Cardiac muscle cell (in vitro differentiated cells and primary cell): Measurements from ENCODE around the gene DNAH5. TPM values are rescaled to one million over a fixed set of nuclear protein-coding genes. Genes with fewer than 3 reads are reported as not detected.

Experiments
- DNase-seq, 2 donors: peaks; one replicate each; pipeline versions ENCODE4 v3.0.0 to v3.0.0-alpha.2; 2010 to 2017; ENCODE audit warnings: low read depth in 1 of 2, low spot score in 1 of 2
- H3K27ac ChIP-seq: fragments of 200-600 bp; sonication (generic); 2 replicates; pipeline ENCODE4 v1.5.1; 2016
- H3K27me3 ChIP-seq: fragments of 200-600 bp; sonication (generic); 2 replicates; pipeline ENCODE4 v1.6.0; 2016; ENCODE audit warnings: control low read depth
- H3K36me3 ChIP-seq: fragments of 200-600 bp; sonication (generic); 2 replicates; pipeline ENCODE4 v1.5.1; 2016; ENCODE audit warnings: control low read depth
- H3K4me1 ChIP-seq: fragments of 200-600 bp; sonication (generic); 2 replicates; pipeline ENCODE4 v1.8.1; 2017; ENCODE audit warnings: low read depth, mild to moderate bottlenecking, mixed run types
- H3K4me3 ChIP-seq: fragments of 200-600 bp; sonication (generic); 2 replicates; pipeline ENCODE4 v1.5.1; 2016; ENCODE audit warnings: mild to moderate bottlenecking
- H3K9me3 ChIP-seq: fragments of 200-600 bp; sonication (generic); 2 replicates; pipeline ENCODE4 v1.5.1; 2017; ENCODE audit warnings: low read depth, mild to moderate bottlenecking, control low read depth
- polyA plus RNA-seq: library from polyadenylated mRNA; unstranded; fragments of >200 nt; fragmentation: Nextera tagmentation; extraction: Ambion mirVana; gene quantifications from 2 replicates; pipeline ENCODE4 v1.2.1, GENCODE V29; 2016
- total RNA-seq: library from RNA; depleted of rRNA; stranded (reverse); fragments of >200 nt; gene quantifications from 2 replicates; pipeline ENCODE4 v1.2.3, GENCODE V29; 2016
- TF ChIP-seq, protein P1 (sequence below): IDR thresholded peaks from 2 replicates; pipeline ENCODE4 v1.5.1; 2012; ENCODE audit warnings: low read depth, mild to moderate bottlenecking, low read length

DNAH5 gene
- total and polyA plus RNA-seq, 2 experiments from 2014 or later: 0.03 to 0.12 TPM

DNA sequence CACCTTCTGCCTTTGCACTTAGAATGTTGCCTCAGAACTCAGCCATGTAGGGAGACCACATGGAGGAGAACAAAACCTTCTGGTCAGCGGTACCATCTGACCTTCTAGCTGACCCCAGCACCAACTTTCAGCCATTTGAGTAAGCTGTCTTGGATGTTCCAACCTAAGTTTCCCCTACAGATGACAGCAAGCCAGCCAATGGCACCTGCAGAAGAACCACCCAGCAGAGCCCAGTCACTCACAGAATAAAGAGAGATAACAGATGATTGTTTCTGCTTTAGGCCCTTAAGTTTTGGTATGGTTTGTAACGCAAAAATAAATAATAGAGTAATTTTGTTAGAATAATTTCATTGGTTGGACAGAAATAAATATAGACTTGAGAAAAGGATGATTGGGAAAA, 10.4 kb downstream of the DNAH5 start:
- no peaks in the 10 kb centered on the region for H3K27me3 ChIP-seq
- H3K36me3 ChIP-seq: no peaks in the 10 kb centered on the region
- no peak overlapping the region for H3K4me3 ChIP-seq
- no peak for DNase-seq
- no peak overlapping the region for H3K27ac ChIP-seq
- H3K9me3 ChIP-seq: no peaks in the 10 kb centered on the region
- H3K4me1 ChIP-seq: no peaks in the 10 kb centered on the region
- TF ChIP-seq, protein P1, sequence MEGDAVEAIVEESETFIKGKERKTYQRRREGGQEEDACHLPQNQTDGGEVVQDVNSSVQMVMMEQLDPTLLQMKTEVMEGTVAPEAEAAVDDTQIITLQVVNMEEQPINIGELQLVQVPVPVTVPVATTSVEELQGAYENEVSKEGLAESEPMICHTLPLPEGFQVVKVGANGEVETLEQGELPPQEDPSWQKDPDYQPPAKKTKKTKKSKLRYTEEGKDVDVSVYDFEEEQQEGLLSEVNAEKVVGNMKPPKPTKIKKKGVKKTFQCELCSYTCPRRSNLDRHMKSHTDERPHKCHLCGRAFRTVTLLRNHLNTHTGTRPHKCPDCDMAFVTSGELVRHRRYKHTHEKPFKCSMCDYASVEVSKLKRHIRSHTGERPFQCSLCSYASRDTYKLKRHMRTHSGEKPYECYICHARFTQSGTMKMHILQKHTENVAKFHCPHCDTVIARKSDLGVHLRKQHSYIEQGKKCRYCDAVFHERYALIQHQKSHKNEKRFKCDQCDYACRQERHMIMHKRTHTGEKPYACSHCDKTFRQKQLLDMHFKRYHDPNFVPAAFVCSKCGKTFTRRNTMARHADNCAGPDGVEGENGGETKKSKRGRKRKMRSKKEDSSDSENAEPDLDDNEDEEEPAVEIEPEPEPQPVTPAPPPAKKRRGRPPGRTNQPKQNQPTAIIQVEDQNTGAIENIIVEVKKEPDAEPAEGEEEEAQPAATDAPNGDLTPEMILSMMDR: no peak

DNA sequence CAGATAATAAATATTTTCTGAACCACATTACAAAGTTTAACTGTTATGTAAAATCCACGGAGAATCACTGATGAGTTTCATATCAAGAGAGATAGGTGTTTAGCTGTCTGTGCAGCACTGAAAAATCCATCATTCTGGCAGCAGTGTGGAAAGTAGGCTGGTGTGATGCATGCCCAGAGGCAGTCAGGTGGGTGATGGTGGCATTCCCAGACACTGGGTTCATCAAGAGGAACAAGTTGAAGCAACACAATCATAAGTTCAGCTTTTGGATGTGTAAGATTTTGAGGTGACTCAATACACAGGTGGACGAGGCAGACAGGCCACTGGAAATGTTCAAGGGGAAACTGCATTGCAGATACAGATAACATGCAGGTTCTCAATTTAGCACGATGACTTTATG, 11.9 kb downstream of the DNAH5 start:
- Histone ChIP-seq H3K27ac (no peak overlapping the region), H3K9me3 (no peaks in the 10 kb centered on the region), H3K27me3 (no peaks in the 10 kb centered on the region)

DNA sequence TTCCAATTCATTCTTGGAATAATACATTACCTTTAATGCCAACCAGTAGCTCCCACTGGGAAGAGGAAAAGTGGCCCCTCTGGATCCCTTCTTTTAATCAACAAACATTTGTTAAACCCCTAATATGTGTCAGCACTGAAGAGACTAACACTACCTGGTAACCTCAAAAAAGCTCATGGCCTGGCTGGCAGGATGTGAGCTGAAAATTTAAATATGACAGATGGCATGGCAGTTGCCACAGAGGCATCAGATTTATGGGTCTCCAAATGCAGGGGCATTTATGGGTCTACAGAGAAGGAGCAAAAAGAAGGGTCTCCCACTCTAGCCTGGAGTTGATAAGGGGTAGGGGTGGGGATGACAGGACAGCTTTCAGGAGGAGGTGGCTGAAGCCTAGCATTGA, 12.5 kb downstream of the DNAH5 start:
- Histone ChIP-seq H3K27ac (no peak overlapping the region), H3K4me1 (no peaks in the 10 kb centered on the region), H3K36me3 (no peaks in the 10 kb centered on the region), H3K4me3 (no peak overlapping the region), H3K27me3 (no peaks in the 10 kb centered on the region), H3K9me3 (no peaks in the 10 kb centered on the region)
- TF ChIP-seq, protein P1: no peak
- no peak for DNase-seq

More for the DNA sequence above, 11.9 kb downstream of the DNAH5 start:
- H3K4me1 ChIP-seq: no peaks in the 10 kb centered on the region
- TF ChIP-seq, protein P1: no peak
- no peaks in the 10 kb centered on the region for H3K36me3 ChIP-seq
- H3K4me3 ChIP-seq: no peak overlapping the region
- DNase-seq: no peak

DNA sequence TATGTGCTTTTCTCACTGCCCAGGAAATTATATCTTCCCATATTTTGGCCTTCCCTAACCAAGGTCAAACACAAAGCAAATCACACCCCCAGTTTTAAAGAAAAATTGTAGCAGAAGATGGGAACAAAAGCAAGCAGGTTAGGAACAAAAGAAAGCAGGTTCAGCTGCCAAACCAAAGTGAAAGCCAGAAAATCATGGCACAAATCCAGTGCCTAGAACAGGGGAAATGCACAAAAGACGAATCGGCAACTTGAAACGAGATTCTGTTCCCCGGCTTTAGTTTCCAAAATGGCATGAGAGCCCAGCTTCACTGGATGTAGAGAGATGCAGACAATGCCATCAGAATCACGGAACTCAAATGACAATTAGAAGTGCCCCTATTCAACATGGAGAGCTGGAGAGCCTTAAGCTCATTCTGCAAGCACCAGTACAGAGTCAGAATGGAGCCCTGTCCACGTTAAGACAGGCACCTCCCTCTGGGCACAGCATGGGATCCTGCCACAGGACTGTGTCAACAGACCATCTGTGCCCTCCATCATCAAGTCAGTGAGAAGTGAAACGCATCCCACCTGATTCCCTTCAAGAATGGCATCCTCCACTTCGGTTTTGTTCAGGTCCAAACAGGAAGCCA, 13.8 kb downstream of the DNAH5 start:
- no peak for DNase-seq
- Histone ChIP-seq H3K27me3 (no peaks in the 10 kb centered on the region), H3K36me3 (no peaks in the 10 kb centered on the region), H3K4me3 (no peak overlapping the region), H3K4me1 (no peaks in the 10 kb centered on the region), H3K27ac (no peak overlapping the region), H3K9me3 (no peaks in the 10 kb centered on the region)
- TF ChIP-seq, protein P1: no peak

DNA sequence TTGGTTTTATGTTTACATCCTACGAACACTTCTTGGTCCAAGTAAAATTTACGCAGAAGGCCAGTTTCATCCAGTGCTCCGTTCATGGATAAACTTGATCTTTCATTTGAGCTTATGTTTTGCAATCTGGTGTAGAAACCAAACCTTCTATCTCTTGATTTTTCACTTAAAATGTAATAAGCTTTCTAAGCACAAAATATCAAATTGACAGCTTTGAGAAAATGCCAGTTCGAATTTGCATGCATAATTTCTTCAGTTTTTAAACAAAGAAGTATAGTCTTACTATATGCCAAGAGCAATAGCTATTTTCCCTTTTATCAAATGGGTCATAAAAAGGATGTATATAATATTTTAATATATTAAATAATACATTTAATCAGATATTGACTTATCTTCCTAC, 17.8 kb downstream of the DNAH5 start:
- H3K9me3 ChIP-seq: no peaks in the 10 kb centered on the region
- no peak for DNase-seq
- TF ChIP-seq, protein P1: no peak

DNA sequence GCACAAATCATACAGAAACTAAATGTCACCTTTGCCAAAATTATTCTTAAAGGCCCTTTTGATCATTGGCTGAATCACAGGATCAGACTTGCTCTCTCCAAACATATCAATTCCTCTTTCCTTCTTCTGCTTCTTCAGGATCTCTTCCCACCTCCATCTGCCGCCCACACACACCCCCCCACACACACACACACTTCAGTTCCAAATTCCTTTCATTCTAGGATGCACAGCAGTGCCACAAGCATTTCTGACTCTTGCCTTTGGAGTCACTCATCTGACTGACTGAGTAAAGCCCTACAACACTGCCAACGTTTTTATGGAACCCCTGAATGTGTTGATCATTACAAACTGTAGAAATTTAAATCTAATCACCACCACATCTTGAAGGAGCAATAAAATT, 22.9 kb downstream of the DNAH5 start:
- H3K27me3 ChIP-seq: no peaks in the 10 kb centered on the region
- TF ChIP-seq, protein P1: no peak
- no peaks in the 10 kb centered on the region for H3K36me3 ChIP-seq
- H3K4me1 ChIP-seq: no peaks in the 10 kb centered on the region
- H3K4me3 ChIP-seq: no peak overlapping the region
- DNase-seq: no peak
- H3K27ac ChIP-seq: no peak overlapping the region
- H3K9me3 ChIP-seq: no peaks in the 10 kb centered on the region

More for the DNA sequence above, 17.8 kb downstream of the DNAH5 start:
- H3K4me3 ChIP-seq: no peak overlapping the region
- no peak overlapping the region for H3K27ac ChIP-seq
- H3K27me3 ChIP-seq: no peaks in the 10 kb centered on the region
- H3K36me3 ChIP-seq: no peaks in the 10 kb centered on the region
- H3K4me1 ChIP-seq: no peaks in the 10 kb centered on the region
